RWPE2 (cell line): ENCODE results near the gene SYNGR4.

ENCODE experiments used
- ATAC-seq: fragments of 200-7000 bp; cut with Tn5 transposase; 3 replicates; pipeline ENCODE4 v1.9.1; 2021; ENCODE audit warnings: low read depth
- DNase-seq: peaks from one replicate; pipeline ENCODE4 v3.0.0-alpha.2; 2020; ENCODE audit warnings: low spot score
- H3K27ac ChIP-seq: fragments of 450-650 bp; 2 replicates; pipeline ENCODE4 v1.5.1; 2017; ENCODE audit warnings: mild to moderate bottlenecking; ENCODE audit not compliant: poor library complexity, severe bottlenecking
- H3K27me3 ChIP-seq: fragments of 250-450 bp; sonication (Bioruptor Pico); 2 replicates; pipeline ENCODE4 v1.5.1; 2021; ENCODE audit warnings: mild to moderate bottlenecking, moderate library complexity; ENCODE audit not compliant: insufficient read depth, poor library complexity, severe bottlenecking
- H3K36me3 ChIP-seq: fragments of 250-450 bp; sonication (Bioruptor Pico); 2 replicates; pipeline ENCODE4 v1.5.1; 2020; ENCODE audit warnings: low read depth, mild to moderate bottlenecking, moderate library complexity
- H3K4me1 ChIP-seq: fragments of 250-450 bp; sonication (Bioruptor Pico); 2 replicates; pipeline ENCODE4 v1.5.1; 2021; ENCODE audit warnings: mild to moderate bottlenecking, moderate library complexity; ENCODE audit not compliant: insufficient read depth, poor library complexity, severe bottlenecking
- H3K4me3 ChIP-seq: fragments of 250-450 bp; sonication (Bioruptor Pico); 2 replicates; pipeline ENCODE4 v1.5.1; 2021; ENCODE audit warnings: mild to moderate bottlenecking, moderate library complexity; ENCODE audit not compliant: severe bottlenecking
- H3K9me3 ChIP-seq: fragments of 250-450 bp; sonication (Bioruptor Pico); 2 replicates; pipeline ENCODE4 v1.5.1; 2021; ENCODE audit warnings: mild to moderate bottlenecking, moderate library complexity; ENCODE audit not compliant: severe bottlenecking
- TF ChIP-seq, protein P1 (sequence below): fragments of 450-650 bp; IDR thresholded peaks from one replicate; pipeline ENCODE4 v1.5.1; 2017; ENCODE audit warnings: mild to moderate bottlenecking, moderate library complexity; ENCODE audit not compliant: poor library complexity, severe bottlenecking

SYNGR4 gene

DNA sequence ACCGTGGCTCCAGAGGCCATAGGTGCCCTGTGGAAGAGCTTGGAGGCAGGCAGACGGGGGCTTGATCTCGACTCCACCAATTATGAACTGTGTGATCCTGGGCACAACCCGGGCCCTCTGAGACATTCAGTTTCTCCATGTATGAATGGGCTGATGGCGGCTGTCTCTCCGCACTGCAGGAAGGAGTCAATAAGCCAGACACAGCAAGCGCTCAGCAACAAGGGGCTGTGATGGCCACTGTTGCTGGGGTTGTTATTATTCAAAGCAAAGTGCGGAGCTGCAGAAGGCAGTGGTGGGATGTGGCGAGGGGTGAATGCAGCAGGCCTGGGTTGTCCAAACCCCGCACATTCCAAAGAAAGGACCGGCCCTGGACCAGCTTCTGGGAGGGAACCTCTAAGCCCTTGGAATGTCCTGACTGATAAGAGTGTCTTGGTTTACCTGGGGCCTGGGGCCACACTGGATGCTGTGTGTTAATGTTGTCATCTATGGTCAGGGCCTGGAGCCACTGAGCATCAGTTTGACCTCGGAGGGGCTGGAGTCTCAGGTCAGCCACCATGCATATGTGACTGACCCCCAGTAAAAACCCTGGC is 8.7 kb upstream of the SYNGR4 start:
- H3K27me3 ChIP-seq: no peaks in the 10 kb centered on the region
- ATAC-seq (no peak), DNase-seq (no peak)
- TF ChIP-seq, protein P1, sequence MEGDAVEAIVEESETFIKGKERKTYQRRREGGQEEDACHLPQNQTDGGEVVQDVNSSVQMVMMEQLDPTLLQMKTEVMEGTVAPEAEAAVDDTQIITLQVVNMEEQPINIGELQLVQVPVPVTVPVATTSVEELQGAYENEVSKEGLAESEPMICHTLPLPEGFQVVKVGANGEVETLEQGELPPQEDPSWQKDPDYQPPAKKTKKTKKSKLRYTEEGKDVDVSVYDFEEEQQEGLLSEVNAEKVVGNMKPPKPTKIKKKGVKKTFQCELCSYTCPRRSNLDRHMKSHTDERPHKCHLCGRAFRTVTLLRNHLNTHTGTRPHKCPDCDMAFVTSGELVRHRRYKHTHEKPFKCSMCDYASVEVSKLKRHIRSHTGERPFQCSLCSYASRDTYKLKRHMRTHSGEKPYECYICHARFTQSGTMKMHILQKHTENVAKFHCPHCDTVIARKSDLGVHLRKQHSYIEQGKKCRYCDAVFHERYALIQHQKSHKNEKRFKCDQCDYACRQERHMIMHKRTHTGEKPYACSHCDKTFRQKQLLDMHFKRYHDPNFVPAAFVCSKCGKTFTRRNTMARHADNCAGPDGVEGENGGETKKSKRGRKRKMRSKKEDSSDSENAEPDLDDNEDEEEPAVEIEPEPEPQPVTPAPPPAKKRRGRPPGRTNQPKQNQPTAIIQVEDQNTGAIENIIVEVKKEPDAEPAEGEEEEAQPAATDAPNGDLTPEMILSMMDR: no peak
- no peaks in the 10 kb centered on the region for H3K4me1 ChIP-seq
- no peaks in the 10 kb centered on the region for H3K36me3 ChIP-seq
- no peak overlapping the region for H3K27ac ChIP-seq
- no peak overlapping the region for H3K4me3 ChIP-seq
- H3K9me3 ChIP-seq: no peaks in the 10 kb centered on the region

- Histone ChIP-seq H3K4me3 (no peak overlapping the region), H3K4me1 (peaks cover 3% of the 10 kb centered on the region), H3K27ac (no peak overlapping the region), H3K9me3 (no peaks in the 10 kb centered on the region), H3K27me3 (no peaks in the 10 kb centered on the region), H3K36me3 (peaks cover 9% of the 10 kb centered on the region)
- no peak for ATAC-seq
- DNase-seq: no peak
- TF ChIP-seq, protein P1: no peak
Measured at GRCh38 chr19:48359123-48359522, 5.0 kb upstream of the SYNGR4 start.

DNA sequence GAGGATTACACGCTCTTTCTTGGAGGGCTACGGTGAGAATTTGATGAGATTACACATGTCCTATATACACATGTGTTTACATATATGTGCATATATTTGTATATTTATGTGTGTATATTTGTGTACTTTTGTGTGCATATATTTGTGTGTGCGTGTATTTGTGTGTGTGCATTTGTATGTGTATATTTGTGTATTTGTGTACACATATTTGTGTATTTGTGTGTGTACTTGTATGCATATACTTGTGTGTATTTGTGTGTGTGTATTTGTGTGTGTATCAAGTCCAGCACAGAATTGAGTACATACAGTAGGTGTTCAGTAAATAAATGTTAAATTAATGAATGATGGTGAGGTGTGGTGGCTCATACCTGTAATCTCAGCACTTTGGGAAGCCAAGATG is 2.3 kb upstream of the SYNGR4 start:
- DNase-seq (no peak), ATAC-seq (no peak)
- no peaks in the 10 kb centered on the region for H3K27me3 ChIP-seq
- H3K4me3 ChIP-seq: no peak overlapping the region
- peaks cover 9% of the 10 kb centered on the region for H3K36me3 ChIP-seq
- no peaks in the 10 kb centered on the region for H3K9me3 ChIP-seq
- peaks cover 3% of the 10 kb centered on the region for H3K4me1 ChIP-seq
- H3K27ac ChIP-seq: no peak overlapping the region
- TF ChIP-seq, protein P1: no peak

DNA sequence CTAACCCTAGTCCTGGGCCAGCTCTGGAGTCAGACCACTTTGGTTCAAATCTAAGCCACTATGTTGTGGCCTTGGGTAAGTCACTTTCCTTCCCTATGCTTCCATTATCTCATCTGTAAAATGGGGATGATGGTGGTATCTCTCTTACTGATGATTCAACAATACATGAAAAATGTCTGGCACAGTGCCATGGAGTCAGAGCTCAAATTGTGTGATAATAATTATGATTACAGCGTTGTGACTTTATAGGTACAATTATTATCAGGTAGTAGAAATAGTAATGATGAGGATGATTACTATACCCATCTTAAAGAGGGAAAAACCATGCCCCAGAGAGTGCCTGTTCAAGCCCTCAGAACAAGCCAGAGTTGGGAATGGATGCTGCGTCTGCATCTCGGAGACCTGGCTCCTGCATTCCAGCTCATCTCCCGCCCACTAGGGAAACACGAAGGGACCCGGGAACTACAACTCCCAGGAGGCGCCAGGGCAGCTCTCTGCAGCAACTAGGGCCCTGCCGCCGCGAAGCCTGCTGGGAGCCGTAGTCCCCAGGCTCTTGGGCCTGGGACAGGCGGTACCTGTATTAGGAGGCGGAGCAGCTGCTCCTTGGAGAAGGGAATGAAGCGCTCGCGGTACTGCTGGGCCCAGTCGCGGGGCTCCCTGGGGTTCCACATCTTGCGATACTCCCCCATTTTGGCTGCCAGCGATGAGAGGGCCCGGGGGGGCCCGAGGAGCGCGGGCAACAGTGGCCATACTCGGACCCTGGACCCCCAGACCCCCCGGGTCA is 1.3 kb upstream of the SYNGR4 start:
- TF ChIP-seq, protein P1: no peak

GRCh38 chr19:48363500-48363809 is 712 bp upstream of the SYNGR4 start:
- H3K4me3 ChIP-seq: peak overlapping the region; percentile 38
- TF ChIP-seq, protein P1: no peak
- peaks cover 9% of the 10 kb centered on the region for H3K36me3 ChIP-seq
- peaks cover 3% of the 10 kb centered on the region for H3K4me1 ChIP-seq
- ATAC-seq: no peak
- no peaks in the 10 kb centered on the region for H3K27me3 ChIP-seq
- no peaks in the 10 kb centered on the region for H3K9me3 ChIP-seq
- no peak for DNase-seq
- H3K27ac ChIP-seq: peak overlapping the region; percentile 77

More for the DNA sequence above, 1.3 kb upstream of the SYNGR4 start:
- Histone ChIP-seq H3K4me3 (peak overlapping the region; percentile 38), H3K4me1 (peaks cover 3% of the 10 kb centered on the region), H3K9me3 (no peaks in the 10 kb centered on the region), H3K27me3 (no peaks in the 10 kb centered on the region), H3K27ac (peak overlapping the region; percentile 77), H3K36me3 (peaks cover 9% of the 10 kb centered on the region)
- ATAC-seq (peak; percentile 93), DNase-seq (peak; percentile 98)
